HCT116 (cell line): ENCODE data around the gene CH25H. TPM values are rescaled to one million over a fixed set of nuclear protein-coding genes. Genes with fewer than 3 reads are reported as not detected.

ENCODE experiments used
- ATAC-seq: fragments of 200-7000 bp; cut with Tn5 transposase; 2 replicates; pipeline ENCODE4 v1.9.1; 2020; ENCODE audit warnings: mild to moderate bottlenecking, moderate library complexity
- BruUV-seq: library from RNA; stranded (reverse); fragments of 400-500 nt; replicated peaks from 2 replicates; lab custom pipeline; 2021; lab: Mats Ljungman, UMichigan
- CTCF ChIA-PET: fragments of 300-600 bp; sonication (Branson Sonifier 250); formaldehyde crosslinking; loops from one replicate; lab custom pipeline; 2021; ENCODE audit warnings: antibody characterized with exemption; lab: Charles Lee
- POLR2A ChIA-PET: fragments of 300-600, 350-600 bp; sonication (Branson Sonifier 250); formaldehyde crosslinking; loops from one replicate; lab custom pipeline; 2021; ENCODE audit warnings: antibody characterized with exemption; lab: Charles Lee
- RAD21 ChIA-PET, 2 experiments: fragments of 300-600 bp; sonication (Branson Sonifier 250); formaldehyde crosslinking; loops; one replicate each; lab custom pipeline; 2023; ENCODE audit warnings: low total read pairs in 2 of 2; ENCODE audit not compliant: uncharacterized antibody in 2 of 2, unreplicated experiment in 2 of 2, low non-redundant PET in 1 of 2; lab: Charles Lee
- DNase-seq: peaks from one replicate; pipeline ENCODE4 v3.0.0-alpha.2; 2010; ENCODE audit warnings: low read depth, low spot score
- H2AFZ ChIP-seq: fragments of 200-600 bp; shearing (Covaris generic), sonication (generic); 2 replicates; pipeline ENCODE4 v1.6.1; 2017; ENCODE audit warnings: low read depth, mixed run types, mixed read lengths, antibody characterized with exemption, low read length; ENCODE audit not compliant: poor library complexity, severe bottlenecking
- H3K27ac ChIP-seq: 2 replicates; pipeline ENCODE4 v1.5.1; 2012; ENCODE audit warnings: low read depth, low read length
- H3K27me3 ChIP-seq: fragments of 200-600 bp; sonication (generic); 2 replicates; pipeline ENCODE4 v1.6.1; 2016; ENCODE audit warnings: mixed run types, low read length, mixed read lengths; ENCODE audit not compliant: insufficient read depth
- H3K36me3 ChIP-seq, 2 experiments: fragments of 200-500 bp in 1 of 2; fragments of 200-600 bp in 1 of 2; sonication (Bioruptor generic) in 1 of 2; sonication (generic) in 1 of 2; 2 replicates each; pipeline versions ENCODE4 v1.5.1 to v1.6.1; 2014 to 2016; ENCODE audit warnings: low read length in 2 of 2, inconsistent platforms in 1 of 2, mixed read lengths in 1 of 2, mixed run types in 1 of 2; ENCODE audit not compliant: insufficient read depth in 2 of 2, control insufficient read depth in 1 of 2
- H3K4me1 ChIP-seq, 2 experiments: fragments of 200-600 bp in 1 of 2; sonication (generic) in 1 of 2; 2 replicates each; pipeline versions ENCODE4 v1.5.1 to v1.6.1; 2012 to 2017; ENCODE audit warnings: low read length in 2 of 2, inconsistent platforms in 1 of 2, mild to moderate bottlenecking in 1 of 2, mixed read lengths in 1 of 2, mixed run types in 1 of 2, moderate library complexity in 1 of 2; ENCODE audit not compliant: insufficient read depth in 2 of 2, control insufficient read depth in 1 of 2
- H3K4me2 ChIP-seq: fragments of 200-600 bp; sonication (generic); 2 replicates; pipeline ENCODE4 v1.6.1; 2017; ENCODE audit warnings: mixed run types, low read length, mixed read lengths
- H3K4me3 ChIP-seq, 2 experiments: fragments of 200-600 bp in 1 of 2; sonication (generic) in 1 of 2; replicated peaks in 1 of 2; 2 replicates each; pipeline ENCODE4 v1.5.1; 2011 to 2016; ENCODE audit warnings: low read length in 2 of 2, control low read depth in 1 of 2, low read depth in 1 of 2, mild to moderate bottlenecking in 1 of 2, mixed read lengths in 1 of 2, mixed run types in 1 of 2
- H3K79me2 ChIP-seq: fragments of 200-600 bp; sonication (generic); 2 replicates; pipeline ENCODE4 v1.6.1; 2017; ENCODE audit warnings: mild to moderate bottlenecking, mixed run types, low read length, moderate library complexity, mixed read lengths; ENCODE audit not compliant: insufficient read depth
- H3K9ac ChIP-seq: fragments of 200-600 bp; sonication (generic); 2 replicates; pipeline ENCODE4 v1.6.1; 2016; ENCODE audit warnings: low read length, mixed read lengths
- H3K9me2 ChIP-seq: fragments of 200-600 bp; sonication (generic), shearing (Covaris generic); 2 replicates; pipeline ENCODE4 v1.6.1; 2017; ENCODE audit warnings: mixed run types, mild to moderate bottlenecking, moderate library complexity; ENCODE audit not compliant: insufficient read depth
- H3K9me3 ChIP-seq, 2 experiments: fragments of 200-500 bp in 1 of 2; fragments of 200-600 bp in 1 of 2; sonication (Bioruptor generic) in 1 of 2; sonication (generic) in 1 of 2; 2 replicates each; pipeline ENCODE4 v1.6.1; 2014 to 2017; ENCODE audit warnings: low read length in 2 of 2, mixed read lengths in 2 of 2, inconsistent platforms in 1 of 2, low read depth in 1 of 2, mild to moderate bottlenecking in 1 of 2, mixed run types in 1 of 2, moderate library complexity in 1 of 2; ENCODE audit not compliant: control insufficient read depth in 1 of 2, insufficient read depth in 1 of 2
- H4K20me1 ChIP-seq: fragments of 200-600 bp; sonication (generic), shearing (Covaris generic); 2 replicates; pipeline ENCODE4 v1.6.1; 2017; ENCODE audit warnings: mixed run types, mild to moderate bottlenecking, moderate library complexity; ENCODE audit not compliant: insufficient read depth
- ATF3 ChIP-seq: IDR thresholded peaks from 2 replicates; pipeline ENCODE4 v1.6.1; 2012
- CBX3 ChIP-seq: IDR thresholded peaks from 2 replicates; pipeline ENCODE4 v1.6.1; 2012; ENCODE audit warnings: low read depth
- EGR1 ChIP-seq: IDR thresholded peaks from 2 replicates; pipeline ENCODE4 v1.6.1; 2012; ENCODE audit warnings: low read depth
- ELF1 ChIP-seq: IDR thresholded peaks from 2 replicates; pipeline ENCODE4 v1.6.1; 2012; ENCODE audit warnings: low read depth, borderline replicate concordance
- FOSL1 ChIP-seq: IDR thresholded peaks from 2 replicates; pipeline ENCODE4 v1.6.1; 2012; ENCODE audit warnings: low read depth
- JUND ChIP-seq: IDR thresholded peaks from 2 replicates; pipeline ENCODE4 v1.6.1; 2012
- POLR2AphosphoS5 ChIP-seq: IDR thresholded peaks from 2 replicates; pipeline ENCODE4 v1.6.1; 2011; ENCODE audit warnings: mild to moderate bottlenecking, low read depth, low read length, moderate library complexity
- RAD21 ChIP-seq: IDR thresholded peaks from 2 replicates; pipeline ENCODE4 v1.6.1; 2012; ENCODE audit warnings: low read depth, mild to moderate bottlenecking
- ZFX ChIP-seq: fragments of 450-650 bp; IDR thresholded peaks from 2 replicates; pipeline ENCODE4 v1.6.1; 2017
- ZNF274 ChIP-seq: fragments of 200-500 bp; sonication (Bioruptor generic); IDR thresholded peaks from 2 replicates; pipeline ENCODE4 v1.6.1; 2014; ENCODE audit warnings: mild to moderate bottlenecking, low read depth, low read length, inconsistent platforms
- intact Hi-C: fragments of 100-400 bp; cut with micrococcal nuclease; formaldehyde crosslinking; loops from 2 replicates; pipeline ENCODE4 v1.10.0; 2022
- total RNA-seq: library from RNA; stranded (reverse); gene quantifications from one replicate; pipeline ENCODE4 v1.2.1, GENCODE V29; 2021; ENCODE audit not compliant: unreplicated experiment
- TF ChIP-seq, protein P1 (sequence below): IDR thresholded peaks from 2 replicates; pipeline ENCODE4 v1.6.1; 2012
- TF ChIP-seq, protein P2 (sequence below): IDR thresholded peaks from 2 replicates; pipeline ENCODE4 v1.6.1; 2012; ENCODE audit warnings: low read depth

CH25H gene
- total RNA-seq, 1 experiment from 2014 or later: not detected

- TF ChIP-seq ZFX: no peak
- TF ChIP-seq, all 23 proteins: peak for 0
Measured at GRCh38 chr10:89163265-89163995, 43.7 kb downstream of the CH25H start (continued).

DNA sequence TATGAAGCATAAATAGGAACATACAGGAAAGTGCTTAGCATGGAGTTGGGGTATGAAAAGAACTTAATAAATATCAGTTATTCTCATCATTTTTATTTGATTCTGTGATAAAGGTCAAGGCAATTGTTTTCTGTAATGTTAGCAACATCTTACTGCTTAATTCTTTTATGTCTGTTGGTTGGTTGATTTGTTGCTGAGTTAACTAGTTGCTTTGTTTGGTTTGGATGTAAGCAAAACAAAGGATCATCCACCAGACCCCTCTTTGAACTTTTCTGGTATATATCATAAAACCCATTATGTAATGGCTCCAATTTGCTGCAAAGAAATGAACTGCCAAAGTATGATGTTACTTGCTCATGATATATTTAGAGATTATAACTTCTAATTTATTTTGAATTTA lies 44.5 kb downstream of the CH25H start:
- intact Hi-C loops: no loop called here
- no TSS peak for BruUV-seq
- Histone ChIP-seq H3K9me2 (no peaks in the 10 kb centered on the region), H3K4me1 (no peaks in the 10 kb centered on the region), H4K20me1 (no peaks in the 10 kb centered on the region), H3K27ac (no peak overlapping the region), H3K9me3 (no peaks in the 10 kb centered on the region), H3K4me2 (no peak overlapping the region), H3K79me2 (no peaks in the 10 kb centered on the region), H3K9ac (no peak overlapping the region), H3K4me3 (no peak overlapping the region), H3K27me3 (no peaks in the 10 kb centered on the region), H2AFZ (no peak overlapping the region), H3K36me3 (no peaks in the 10 kb centered on the region)
- POLR2A ChIA-PET: no interaction called here
- CTCF ChIA-PET: no interaction called here
- ATAC-seq: no peak
- no peak for TF ChIP-seq ELF1
- TF ChIP-seq RAD21: no peak
- no peak for TF ChIP-seq EGR1
- TF ChIP-seq CBX3: no peak
- no peak for TF ChIP-seq JUND
- TF ChIP-seq ZNF274: no peak
- TF ChIP-seq FOSL1: no peak
- no peak for TF ChIP-seq ATF3
- TF ChIP-seq, protein P1, sequence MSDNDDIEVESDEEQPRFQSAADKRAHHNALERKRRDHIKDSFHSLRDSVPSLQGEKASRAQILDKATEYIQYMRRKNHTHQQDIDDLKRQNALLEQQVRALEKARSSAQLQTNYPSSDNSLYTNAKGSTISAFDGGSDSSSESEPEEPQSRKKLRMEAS: no peak
- TF ChIP-seq POLR2AphosphoS5: no peak
- TF ChIP-seq, protein P2, sequence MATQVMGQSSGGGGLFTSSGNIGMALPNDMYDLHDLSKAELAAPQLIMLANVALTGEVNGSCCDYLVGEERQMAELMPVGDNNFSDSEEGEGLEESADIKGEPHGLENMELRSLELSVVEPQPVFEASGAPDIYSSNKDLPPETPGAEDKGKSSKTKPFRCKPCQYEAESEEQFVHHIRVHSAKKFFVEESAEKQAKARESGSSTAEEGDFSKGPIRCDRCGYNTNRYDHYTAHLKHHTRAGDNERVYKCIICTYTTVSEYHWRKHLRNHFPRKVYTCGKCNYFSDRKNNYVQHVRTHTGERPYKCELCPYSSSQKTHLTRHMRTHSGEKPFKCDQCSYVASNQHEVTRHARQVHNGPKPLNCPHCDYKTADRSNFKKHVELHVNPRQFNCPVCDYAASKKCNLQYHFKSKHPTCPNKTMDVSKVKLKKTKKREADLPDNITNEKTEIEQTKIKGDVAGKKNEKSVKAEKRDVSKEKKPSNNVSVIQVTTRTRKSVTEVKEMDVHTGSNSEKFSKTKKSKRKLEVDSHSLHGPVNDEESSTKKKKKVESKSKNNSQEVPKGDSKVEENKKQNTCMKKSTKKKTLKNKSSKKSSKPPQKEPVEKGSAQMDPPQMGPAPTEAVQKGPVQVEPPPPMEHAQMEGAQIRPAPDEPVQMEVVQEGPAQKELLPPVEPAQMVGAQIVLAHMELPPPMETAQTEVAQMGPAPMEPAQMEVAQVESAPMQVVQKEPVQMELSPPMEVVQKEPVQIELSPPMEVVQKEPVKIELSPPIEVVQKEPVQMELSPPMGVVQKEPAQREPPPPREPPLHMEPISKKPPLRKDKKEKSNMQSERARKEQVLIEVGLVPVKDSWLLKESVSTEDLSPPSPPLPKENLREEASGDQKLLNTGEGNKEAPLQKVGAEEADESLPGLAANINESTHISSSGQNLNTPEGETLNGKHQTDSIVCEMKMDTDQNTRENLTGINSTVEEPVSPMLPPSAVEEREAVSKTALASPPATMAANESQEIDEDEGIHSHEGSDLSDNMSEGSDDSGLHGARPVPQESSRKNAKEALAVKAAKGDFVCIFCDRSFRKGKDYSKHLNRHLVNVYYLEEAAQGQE: no peak
- RAD21 ChIA-PET: no interaction called here
- no peak for DNase-seq
